Astrocyte (in vitro differentiated cells and primary cell): Measurements from ENCODE around the gene RASGRF2.

Source experiments
- CTCF ChIP-seq: IDR thresholded peaks from 2 replicates; pipeline ENCODE4 v1.5.1; 2011; ENCODE audit warnings: low read depth, mild to moderate bottlenecking, inconsistent platforms, low read length, moderate library complexity; ENCODE audit not compliant: insufficient read depth
- EZH2 ChIP-seq: IDR thresholded peaks from 2 replicates; pipeline ENCODE4 v1.6.1; 2012; ENCODE audit warnings: mild to moderate bottlenecking, low read length, inconsistent platforms; ENCODE audit not compliant: insufficient read depth

GRCh38 chr5:80962630-80963520 lies 2.7 kb downstream of the RASGRF2 start:
- no peak for TF ChIP-seq CTCF
- TF ChIP-seq EZH2 = no peak
